HG03095 (cell line): ENCODE data around the gene TRIM66.

Experiments used
- ATAC-seq: cut with Tn5 transposase; IDR thresholded peaks from one replicate; pipeline ENCODE4 v1.9.1; 2021; ENCODE audit warnings: moderate library complexity; ENCODE audit not compliant: unreplicated experiment

TRIM66 gene

DNA sequence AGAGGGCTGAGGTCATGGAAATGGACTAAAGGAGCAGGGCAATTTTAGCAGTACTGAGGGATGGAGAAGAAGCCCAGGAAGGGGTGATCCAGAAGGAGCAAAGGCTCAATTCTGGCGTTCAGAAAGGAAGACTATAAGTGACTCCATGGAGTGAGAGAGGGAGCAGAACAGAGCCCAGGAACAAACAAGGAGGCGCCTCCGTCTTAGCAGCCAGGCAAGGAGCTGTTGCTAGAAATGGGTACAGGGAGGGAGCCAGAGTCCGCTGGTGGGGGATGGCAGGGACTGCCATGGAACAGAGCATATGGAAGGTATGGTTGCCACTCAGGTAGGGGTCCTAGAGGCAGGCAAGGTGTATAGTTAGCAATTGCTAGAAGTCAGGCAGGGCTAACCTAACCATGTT lies 68.0 kb downstream of the TRIM66 start:
- ATAC-seq: no peak

DNA sequence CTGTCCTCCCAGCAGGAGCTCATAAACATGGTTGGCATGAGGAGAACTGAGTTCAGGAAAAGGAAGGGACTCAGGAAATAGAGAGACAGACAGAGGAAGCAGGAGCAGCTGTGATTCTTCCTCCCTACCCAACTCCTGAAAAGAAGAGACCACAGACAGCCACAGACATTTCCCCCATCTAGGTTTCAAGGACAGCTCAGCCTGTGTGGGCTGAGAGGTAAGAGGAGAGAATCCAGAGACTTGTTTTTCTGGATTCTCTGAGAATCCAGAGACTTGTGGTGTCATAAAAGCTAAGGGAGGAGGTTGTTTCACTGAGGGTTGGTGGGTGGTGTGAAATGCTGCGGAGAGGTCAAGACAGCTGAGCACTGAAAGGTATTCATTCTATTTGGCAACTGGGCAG lies 69.4 kb downstream of the TRIM66 start:
- no peak for ATAC-seq

DNA sequence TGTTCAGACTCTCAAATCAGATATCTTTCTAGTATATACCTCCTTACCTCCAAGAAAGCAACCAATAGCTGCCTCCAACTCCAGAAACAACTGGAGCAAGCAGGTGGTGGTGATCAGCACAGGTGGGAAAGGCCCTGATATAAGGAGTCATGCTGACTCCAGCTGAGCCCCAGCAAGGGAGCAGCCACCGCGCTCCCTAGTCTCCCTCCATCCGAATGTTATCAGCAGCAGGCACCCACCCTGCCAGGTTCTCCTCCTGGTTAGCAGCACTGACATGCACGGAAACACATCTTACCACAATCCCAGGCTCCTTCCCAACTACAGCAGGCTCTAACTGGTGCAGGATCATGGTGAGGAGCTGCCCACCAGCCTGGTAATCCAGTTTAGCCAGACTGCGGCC lies 69.9 kb downstream of the TRIM66 start:
- ATAC-seq: no peak

DNA sequence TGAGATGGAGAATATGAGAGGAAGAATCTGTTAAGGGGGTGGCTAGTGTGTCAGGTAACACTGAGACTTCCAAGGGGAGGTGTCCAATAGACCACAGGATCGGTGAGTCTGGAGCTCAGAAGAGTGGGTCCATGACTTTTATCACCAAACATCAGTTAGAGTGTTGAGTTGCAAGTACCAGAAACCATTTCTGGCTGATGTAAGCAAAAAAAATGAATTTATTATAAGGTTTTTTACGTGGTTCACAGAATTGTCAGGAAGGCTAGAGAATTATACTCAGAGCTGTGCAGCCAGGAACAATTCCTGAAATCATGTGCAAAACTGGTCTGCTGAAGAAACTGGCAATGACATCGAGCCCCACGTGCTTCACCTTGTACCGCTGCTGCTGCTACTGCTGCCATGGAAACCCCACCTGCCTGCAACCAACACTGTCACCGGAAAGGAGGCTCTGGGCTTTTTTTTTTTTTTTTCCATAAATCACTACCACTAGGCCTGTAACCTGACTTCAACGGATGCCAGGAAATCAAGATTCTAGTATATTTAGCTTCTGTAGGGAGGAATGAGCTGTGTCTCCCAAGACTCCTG lies 71.8 kb downstream of the TRIM66 start:
- no peak for ATAC-seq

DNA sequence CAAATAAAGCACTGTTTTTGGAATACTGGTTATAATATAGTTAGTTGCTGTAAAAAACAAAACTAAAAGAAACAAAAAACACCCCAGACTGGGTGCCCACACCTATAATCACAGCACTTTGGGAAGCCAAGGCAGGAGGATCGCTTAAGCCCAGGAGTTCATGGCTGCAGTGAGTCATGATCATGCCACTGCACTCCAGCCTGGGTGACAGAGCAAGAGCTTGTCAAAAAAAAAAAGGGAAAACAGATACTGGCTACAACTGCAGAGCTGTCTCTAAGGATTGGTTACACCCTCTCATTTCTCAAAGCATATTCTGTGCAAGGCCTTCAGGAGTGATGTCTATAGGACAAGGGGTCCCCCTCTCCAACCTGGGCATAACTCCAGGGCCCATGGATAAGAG lies 73.8 kb downstream of the TRIM66 start:
- ATAC-seq: no peak

GRCh38 chr11:8605971-8606563 lies 76.4 kb downstream of the TRIM66 start:
- ATAC-seq: no peak

DNA sequence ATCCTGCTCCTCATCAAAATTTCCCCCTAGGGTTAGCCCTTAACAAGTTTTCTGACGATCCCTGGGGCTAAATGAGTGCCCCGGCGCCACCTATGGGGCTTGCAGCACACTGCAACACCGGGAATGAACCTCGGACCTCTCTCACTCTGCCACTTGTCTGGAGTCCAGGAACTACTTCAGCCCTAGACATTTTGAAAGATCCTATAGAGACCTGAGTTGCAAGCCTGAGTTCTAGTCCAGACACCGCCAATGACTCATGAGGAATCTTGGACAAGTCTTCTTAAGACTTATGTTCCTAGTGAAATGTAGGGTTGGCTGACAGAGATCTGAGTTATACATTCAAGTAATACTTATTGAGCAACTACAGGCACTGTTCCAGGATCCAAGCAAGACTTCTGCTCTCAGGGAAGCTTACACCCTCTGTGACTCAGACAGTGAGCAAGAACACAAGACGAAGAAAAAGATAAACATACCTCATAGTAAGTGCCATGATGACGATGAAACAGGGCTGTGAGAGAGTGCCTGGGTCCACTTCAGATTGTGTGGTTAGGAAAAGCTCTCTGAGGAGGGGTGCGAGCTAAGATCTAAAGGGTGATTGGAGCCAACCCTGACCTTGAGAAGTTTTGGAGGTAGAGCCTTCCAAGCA lies 78.3 kb downstream of the TRIM66 start:
- peak; percentile 78 for ATAC-seq

- ATAC-seq: peak; percentile 9
These were observed 78.8 kb downstream of the TRIM66 start for GRCh38 chr11:8603696-8604077.

DNA sequence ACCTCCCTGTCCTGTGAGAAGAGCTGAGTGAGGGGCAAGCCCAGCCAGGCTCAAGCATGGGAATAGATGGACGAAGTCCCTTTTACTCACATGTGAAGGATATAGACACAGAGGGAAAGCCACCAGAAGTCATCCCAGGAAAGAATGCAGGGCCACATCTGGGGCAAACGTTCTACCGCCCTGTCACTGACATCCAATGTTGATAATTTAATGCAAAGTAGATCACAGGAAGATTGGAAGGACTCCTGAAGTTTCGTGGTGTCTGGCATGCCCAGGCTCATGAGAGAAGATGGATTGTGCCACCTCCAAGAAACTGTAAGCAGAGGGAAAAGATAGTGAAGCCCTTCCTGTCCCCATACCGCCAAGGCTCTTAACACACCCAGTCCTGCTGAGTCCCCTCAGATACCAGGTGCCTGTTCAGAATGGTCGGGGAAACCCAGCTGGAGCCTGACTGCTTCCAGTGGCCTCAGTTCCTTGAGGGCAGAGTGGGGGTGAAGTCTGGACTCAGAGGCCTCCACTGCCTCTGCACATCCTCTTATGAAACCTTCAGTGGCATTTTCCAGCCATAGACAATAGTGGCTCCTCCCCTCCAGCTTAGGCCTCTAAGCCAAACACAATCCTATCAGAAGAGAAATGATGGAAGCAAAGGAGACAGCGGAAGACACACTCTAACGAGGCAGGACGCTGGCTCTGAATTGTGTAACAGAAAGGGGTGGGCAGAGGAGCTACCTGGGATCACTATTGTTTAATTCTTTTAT lies 80.9 kb downstream of the TRIM66 start:
- ATAC-seq: no peak

GRCh38 chr11:8598506-8598905 lies 84.0 kb downstream of the TRIM66 start:
- no peak for ATAC-seq

DNA sequence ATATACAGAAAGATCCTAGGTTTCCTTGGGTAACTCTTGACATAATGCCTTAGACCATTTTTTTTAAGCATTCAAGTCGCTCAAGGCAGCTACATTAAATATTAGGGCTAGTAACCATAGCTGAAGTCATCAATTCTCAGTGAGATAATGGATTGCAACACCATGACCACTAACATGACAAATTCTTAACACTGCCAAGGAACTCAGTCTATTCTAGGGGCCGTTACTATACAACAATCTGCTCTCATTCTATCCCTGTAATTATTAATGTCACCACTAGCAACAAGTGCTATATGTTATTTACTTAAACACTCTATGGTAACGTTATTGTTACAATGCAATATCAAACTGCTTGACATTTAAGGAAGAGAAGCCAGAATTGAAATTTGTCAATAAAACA lies 85.3 kb downstream of the TRIM66 start:
- no peak for ATAC-seq

- no peak for ATAC-seq
These were observed 85.9 kb downstream of the TRIM66 start for GRCh38 chr11:8596504-8597046.

GRCh38 chr11:8593935-8594909 lies 88.2 kb downstream of the TRIM66 start, which contains the start of gene STK33:
Gene STK33 (minus strand): TSS chr11:8594228. CDS start chr11:8474905, 119,323 bp downstream.
- ATAC-seq: peak; percentile 93

- ATAC-seq: peak; percentile 20
These were observed 89.0 kb downstream of the TRIM66 start for GRCh38 chr11:8593455-8593854.

DNA sequence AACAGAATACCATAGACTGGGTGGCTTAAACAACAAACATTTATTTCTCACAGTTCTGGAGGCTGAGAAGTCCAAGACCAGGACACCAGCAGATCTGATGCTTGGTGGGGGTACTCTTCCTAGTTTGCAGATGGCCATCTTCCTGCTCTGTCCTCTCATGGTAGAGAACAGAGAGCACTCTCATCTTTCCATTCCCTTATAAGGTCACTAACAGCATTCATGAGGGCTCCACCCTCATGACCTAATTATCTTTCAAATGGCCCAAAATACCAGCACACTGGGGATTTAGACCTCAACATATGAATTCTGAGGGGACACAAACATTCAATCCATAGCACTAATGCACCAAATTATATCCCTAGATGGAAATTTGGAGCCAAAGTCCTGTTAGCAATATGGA lies 94.5 kb downstream of the TRIM66 start:
- ATAC-seq: no peak

GRCh38 chr11:8586805-8587204 lies 95.7 kb downstream of the TRIM66 start:
- no peak for ATAC-seq

GRCh38 chr11:8586184-8586583 lies 96.3 kb downstream of the TRIM66 start:
- ATAC-seq: no peak

GRCh38 chr11:8584511-8584910 lies 98.0 kb downstream of the TRIM66 start:
- ATAC-seq: no peak

DNA sequence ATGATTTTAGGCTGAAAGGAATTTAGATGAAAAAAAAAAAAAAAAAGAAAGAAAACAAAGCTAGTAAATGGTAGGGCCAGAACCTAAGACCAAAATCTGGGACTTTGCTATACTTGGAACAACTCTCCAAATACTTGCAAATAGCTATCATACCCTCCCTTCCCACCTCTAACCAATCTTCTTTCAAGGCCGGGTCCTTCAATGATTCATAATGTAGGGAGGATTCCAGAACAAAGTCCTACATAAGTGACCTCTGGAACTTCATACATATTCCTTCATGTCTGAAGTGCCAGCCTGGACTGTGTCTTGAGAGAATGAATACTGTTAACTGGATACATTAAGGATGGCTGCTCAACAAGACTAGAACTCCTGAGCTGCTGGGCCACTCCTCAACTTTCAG lies 98.4 kb downstream of the TRIM66 start:
- ATAC-seq: no peak

- no peak for ATAC-seq
These were observed 101.2 kb downstream of the TRIM66 start for GRCh38 chr11:8581300-8581699.
